Stimulated activated memory B cell treated with anti-CD40 and anti-IgM and Interleukin-4, amounts not matched to agents 10 μg/mL and 1 μg/mL and 100 μg/mL, for 72 hours (primary cell): Measurements from ENCODE around the gene NFU1.
"Not testable (repeated sequence)": the region's sequence is repeated elsewhere in the genome, so short reads cannot be mapped to it uniquely, and the experiment has no call there.

Source experiments
- ATAC-seq: fragments of 150-1000 bp; cut with Tn5 transposase; 2 replicates; pipeline ENCODE4 v1.10.0; 2021
- H3K27ac Mint-ChIP-seq: one replicate; pipeline ENCODE4 v1.8.0; 2022; ENCODE audit warnings: mild to moderate bottlenecking, mixed read lengths
- H3K27me3 Mint-ChIP-seq: one replicate; pipeline ENCODE4 v1.8.0; 2022; ENCODE audit warnings: mixed read lengths
- H3K36me3 Mint-ChIP-seq: one replicate; pipeline ENCODE4 v1.8.0; 2022; ENCODE audit warnings: mixed read lengths
- H3K4me1 Mint-ChIP-seq: one replicate; pipeline ENCODE4 v1.8.0; 2022; ENCODE audit warnings: mixed read lengths
- H3K4me3 Mint-ChIP-seq: one replicate; pipeline ENCODE4 v1.8.0; 2022; ENCODE audit warnings: mild to moderate bottlenecking, moderate library complexity, mixed read lengths
- H3K9me3 Mint-ChIP-seq: one replicate; pipeline ENCODE4 v1.8.0; 2022; ENCODE audit warnings: mixed read lengths

NFU1 gene

DNA sequence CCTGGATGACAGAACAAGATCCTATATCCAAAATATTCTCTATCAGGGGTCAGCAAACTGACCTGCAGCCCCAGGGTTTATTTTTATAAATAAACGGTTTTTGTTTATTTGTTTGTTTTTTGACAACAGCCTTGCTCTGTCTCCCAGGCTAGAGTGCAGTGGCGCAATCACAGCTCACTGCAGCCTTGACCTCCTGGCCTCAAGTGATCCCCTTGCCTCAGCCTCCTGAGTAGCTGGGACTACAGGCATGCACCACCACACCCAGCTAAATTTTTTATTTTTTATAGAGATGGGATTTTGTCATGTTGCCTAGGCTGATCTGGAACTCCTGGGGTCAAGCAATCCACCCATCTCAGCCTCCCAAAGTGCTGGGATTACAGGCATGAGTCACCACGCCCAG, 82.3 kb downstream of the NFU1 start:
- not testable (repeated sequence) for ATAC-seq, H3K9me3 Mint-ChIP-seq, H3K27me3 Mint-ChIP-seq, H3K4me3 Mint-ChIP-seq, H3K27ac Mint-ChIP-seq, H3K4me1 Mint-ChIP-seq
- H3K36me3 Mint-ChIP-seq = peaks cover 48% of the 10 kb centered on the region

DNA sequence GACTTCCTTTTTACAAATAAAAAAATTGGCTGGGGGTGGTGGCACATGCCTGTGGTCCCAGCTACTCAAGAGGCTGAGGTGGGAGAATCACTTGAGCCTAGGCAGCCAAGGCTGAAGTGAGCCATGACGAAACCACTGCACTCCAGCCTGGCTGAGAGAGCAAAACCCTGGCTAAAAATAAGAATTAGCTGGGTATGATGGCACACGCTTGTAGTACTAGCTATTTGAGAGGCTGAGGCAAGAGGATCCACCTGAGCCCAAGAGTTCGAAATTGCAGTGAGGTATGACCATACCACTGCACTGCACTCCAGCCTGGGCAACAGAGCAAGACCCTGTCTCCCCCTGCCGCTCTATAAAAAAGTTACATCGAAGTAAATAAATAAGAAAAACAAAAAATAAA, 83.9 kb downstream of the NFU1 start:
- no peaks in the 10 kb centered on the region for H3K9me3 Mint-ChIP-seq
- no peak for ATAC-seq
- H3K36me3 Mint-ChIP-seq = peaks cover 64% of the 10 kb centered on the region
- no peak overlapping the region for H3K4me3 Mint-ChIP-seq
- no peak overlapping the region for H3K27ac Mint-ChIP-seq
- no peaks in the 10 kb centered on the region for H3K27me3 Mint-ChIP-seq
- no peaks in the 10 kb centered on the region for H3K4me1 Mint-ChIP-seq

DNA sequence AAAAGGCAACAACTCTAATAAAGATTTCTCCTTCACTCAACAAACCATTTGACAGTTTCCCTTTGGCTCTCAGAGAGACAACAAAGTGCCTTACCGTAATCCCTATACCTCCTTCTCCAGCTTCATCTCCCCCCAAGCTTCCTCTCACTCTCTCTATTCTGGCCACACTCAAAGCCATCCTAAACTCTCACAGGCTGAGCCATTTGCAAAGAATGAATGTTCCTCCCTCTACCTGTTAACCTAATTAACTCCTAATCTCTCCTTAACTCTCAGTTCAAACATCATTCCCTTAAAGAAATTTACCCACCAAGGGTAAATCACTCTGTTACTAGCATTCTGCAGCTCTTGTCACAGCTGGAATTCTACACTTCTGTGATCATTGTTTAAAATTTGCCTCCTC, 88.5 kb downstream of the NFU1 start:
- peaks cover 62% of the 10 kb centered on the region for H3K36me3 Mint-ChIP-seq
- no peak overlapping the region for H3K27ac Mint-ChIP-seq
- no peaks in the 10 kb centered on the region for H3K27me3 Mint-ChIP-seq
- no peaks in the 10 kb centered on the region for H3K9me3 Mint-ChIP-seq
- ATAC-seq = no peak
- H3K4me1 Mint-ChIP-seq = no peaks in the 10 kb centered on the region
- no peak overlapping the region for H3K4me3 Mint-ChIP-seq
